NB4 (cell line): ENCODE data around the gene UBAC2.

ENCODE experiments used
- DNase-seq: peaks from one replicate; pipeline ENCODE4 v3.0.0; 2010; ENCODE audit warnings: low read depth
- H3K4me3 ChIP-seq: one replicate; pipeline ENCODE4 v1.5.1; 2011; ENCODE audit warnings: mild to moderate bottlenecking, low read depth, low read length, moderate library complexity
- MYC ChIP-seq: IDR thresholded peaks from 2 replicates; pipeline ENCODE4 v1.6.1; 2011; ENCODE audit warnings: low read depth, low read length
- POLR2A ChIP-seq: IDR thresholded peaks from 2 replicates; pipeline ENCODE4 v1.6.1; 2011; ENCODE audit warnings: mild to moderate bottlenecking; ENCODE audit not compliant: insufficient read length; ENCODE audit errors: extremely low read depth
- TF ChIP-seq, protein P1 (sequence below): IDR thresholded peaks from 2 replicates; pipeline ENCODE4 v1.6.1; 2011; ENCODE audit warnings: low read depth, low read length
- TF ChIP-seq, protein P2 (sequence below): IDR thresholded peaks from one replicate; pipeline ENCODE4 v1.5.1; 2012; ENCODE audit warnings: low read depth, low read length

The UBAC2 gene

DNA sequence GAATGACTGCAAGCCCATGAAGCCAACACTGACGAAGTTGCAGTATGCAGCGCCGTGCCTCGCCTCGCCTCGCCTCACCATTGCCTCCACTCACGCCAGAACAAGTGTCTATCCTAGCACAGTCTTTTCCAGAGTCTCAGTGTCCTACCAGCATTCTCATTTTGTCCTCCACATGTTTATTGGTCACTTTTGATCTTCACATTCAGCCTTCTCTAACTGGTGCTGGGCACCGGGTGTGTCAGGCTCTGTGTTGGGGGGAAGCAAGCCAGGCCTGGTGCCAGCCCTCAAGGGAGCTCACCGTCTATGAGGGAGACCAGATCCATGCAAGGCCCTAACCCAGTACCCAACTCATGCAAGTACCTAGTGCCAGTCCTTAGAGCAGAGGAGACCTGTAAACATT lies 176.3 kb downstream of the UBAC2 start:
- no peak overlapping the region for H3K4me3 ChIP-seq
- TF ChIP-seq POLR2A (no peak), MYC (no peak)
- TF ChIP-seq, protein P1, sequence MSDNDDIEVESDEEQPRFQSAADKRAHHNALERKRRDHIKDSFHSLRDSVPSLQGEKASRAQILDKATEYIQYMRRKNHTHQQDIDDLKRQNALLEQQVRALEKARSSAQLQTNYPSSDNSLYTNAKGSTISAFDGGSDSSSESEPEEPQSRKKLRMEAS, result no peak
- TF ChIP-seq, protein P2, sequence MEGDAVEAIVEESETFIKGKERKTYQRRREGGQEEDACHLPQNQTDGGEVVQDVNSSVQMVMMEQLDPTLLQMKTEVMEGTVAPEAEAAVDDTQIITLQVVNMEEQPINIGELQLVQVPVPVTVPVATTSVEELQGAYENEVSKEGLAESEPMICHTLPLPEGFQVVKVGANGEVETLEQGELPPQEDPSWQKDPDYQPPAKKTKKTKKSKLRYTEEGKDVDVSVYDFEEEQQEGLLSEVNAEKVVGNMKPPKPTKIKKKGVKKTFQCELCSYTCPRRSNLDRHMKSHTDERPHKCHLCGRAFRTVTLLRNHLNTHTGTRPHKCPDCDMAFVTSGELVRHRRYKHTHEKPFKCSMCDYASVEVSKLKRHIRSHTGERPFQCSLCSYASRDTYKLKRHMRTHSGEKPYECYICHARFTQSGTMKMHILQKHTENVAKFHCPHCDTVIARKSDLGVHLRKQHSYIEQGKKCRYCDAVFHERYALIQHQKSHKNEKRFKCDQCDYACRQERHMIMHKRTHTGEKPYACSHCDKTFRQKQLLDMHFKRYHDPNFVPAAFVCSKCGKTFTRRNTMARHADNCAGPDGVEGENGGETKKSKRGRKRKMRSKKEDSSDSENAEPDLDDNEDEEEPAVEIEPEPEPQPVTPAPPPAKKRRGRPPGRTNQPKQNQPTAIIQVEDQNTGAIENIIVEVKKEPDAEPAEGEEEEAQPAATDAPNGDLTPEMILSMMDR, result no peak
- DNase-seq, result no peak

DNA sequence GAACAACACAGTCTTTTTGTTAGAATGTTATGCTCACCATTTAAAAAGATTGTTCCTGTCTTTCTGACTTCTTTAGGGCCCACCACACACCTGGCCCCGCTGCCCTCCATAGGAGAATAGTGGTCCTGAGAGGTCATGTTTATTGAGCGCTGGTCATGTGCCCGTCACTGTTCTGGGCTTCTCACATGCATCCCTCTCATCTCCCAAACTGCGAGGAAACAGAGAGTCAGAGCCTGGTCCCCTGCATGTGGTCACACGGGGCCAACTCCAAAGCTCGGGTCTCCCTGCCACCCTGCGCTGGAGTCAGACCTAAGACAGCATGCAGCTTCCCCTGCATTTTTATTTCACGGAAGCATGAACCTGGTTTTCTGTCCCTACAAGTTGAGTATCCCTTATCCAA lies 177.0 kb downstream of the UBAC2 start:
- no peak overlapping the region for H3K4me3 ChIP-seq
- TF ChIP-seq, protein P2, result no peak
- TF ChIP-seq POLR2A (no peak), MYC (no peak)
- TF ChIP-seq, protein P1, result no peak
- DNase-seq, result no peak

DNA sequence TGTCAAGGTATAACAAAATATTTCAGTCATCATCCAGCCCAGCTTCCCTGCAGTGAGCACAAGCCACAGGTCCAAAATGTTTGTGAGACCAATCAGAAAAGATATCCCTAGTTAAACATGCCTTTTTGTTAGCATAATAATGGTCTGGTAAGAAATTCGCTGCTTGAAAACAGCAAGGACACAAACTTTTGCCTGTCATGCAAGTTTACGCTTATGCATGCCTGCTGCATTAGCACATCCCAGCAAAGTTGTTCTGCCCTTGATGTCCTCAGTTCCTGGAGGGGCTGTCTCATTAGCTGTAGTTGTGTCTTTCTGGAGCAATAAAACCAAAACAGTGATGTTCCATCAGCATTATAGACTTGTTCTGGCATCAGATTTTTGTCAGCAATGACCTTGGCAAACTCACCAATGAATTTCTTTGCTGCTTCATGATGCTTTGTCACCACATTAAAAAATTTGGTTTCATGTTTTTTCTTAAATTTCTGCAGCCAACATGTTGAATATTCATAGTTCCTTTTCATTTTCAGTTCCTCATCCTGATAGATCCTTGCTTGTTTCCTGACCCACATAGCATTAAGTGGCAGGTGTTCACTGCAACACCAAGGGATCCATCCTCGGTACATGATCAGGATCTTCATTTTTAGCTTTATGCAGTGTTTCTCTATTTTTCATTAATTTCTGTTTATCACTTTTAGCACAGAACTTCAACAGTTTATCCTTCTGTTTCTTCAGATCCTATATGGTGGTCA lies 178.5 kb downstream of the UBAC2 start:
- H3K4me3 ChIP-seq, result no peak overlapping the region
- no peak for DNase-seq
- no peak for TF ChIP-seq MYC
- TF ChIP-seq, protein P2, result no peak
- no peak for TF ChIP-seq POLR2A
- TF ChIP-seq, protein P1, result no peak

DNA sequence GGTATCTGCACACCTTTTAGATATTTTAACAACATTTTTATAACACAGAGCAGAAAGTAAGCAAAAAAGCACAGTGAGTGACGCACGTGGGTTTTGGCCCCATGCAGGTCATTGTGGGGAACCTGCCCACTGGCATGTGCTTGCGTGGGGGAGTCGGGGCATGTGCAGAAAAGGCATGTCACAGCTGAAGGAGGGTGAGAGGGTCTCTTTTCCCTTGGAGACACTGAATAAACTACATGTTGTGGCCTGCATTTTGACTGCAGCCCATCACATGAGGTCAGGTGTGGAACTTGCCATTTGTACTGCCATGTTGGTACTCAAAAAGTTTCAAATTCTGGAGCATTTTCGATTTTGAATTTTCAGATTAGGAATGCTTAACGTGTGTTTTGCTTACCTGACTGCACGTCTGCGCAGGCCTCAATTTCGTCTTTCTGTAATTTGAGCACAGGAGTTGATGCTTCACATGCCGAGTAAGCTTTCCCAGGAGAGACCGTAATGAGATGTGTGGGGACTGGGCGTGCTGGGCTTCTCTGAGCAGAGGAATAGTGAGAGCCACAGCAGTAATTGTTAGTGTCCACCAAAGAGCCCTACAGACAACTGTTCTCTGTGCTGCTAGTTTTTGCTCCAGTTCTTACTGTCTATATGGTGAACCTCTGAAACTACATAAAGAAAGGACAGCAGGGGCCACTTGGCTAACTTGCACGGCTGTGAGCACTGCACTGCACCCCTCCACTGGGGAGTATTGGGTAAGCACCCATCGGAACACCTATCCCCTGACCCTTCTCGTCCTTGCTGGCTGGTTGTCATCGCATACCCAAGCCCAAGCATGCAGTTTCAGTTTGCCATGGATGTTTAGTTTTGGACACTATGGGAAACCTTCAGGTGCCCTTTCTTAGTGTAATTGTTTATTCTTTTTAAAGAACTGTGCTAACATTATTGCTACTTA lies 179.5 kb downstream of the UBAC2 start:
- TF ChIP-seq MYC (no peak), POLR2A (no peak)
- TF ChIP-seq, protein P2, result no peak
- TF ChIP-seq, protein P1, result no peak
- DNase-seq, result no peak
- H3K4me3 ChIP-seq, result no peak overlapping the region

DNA sequence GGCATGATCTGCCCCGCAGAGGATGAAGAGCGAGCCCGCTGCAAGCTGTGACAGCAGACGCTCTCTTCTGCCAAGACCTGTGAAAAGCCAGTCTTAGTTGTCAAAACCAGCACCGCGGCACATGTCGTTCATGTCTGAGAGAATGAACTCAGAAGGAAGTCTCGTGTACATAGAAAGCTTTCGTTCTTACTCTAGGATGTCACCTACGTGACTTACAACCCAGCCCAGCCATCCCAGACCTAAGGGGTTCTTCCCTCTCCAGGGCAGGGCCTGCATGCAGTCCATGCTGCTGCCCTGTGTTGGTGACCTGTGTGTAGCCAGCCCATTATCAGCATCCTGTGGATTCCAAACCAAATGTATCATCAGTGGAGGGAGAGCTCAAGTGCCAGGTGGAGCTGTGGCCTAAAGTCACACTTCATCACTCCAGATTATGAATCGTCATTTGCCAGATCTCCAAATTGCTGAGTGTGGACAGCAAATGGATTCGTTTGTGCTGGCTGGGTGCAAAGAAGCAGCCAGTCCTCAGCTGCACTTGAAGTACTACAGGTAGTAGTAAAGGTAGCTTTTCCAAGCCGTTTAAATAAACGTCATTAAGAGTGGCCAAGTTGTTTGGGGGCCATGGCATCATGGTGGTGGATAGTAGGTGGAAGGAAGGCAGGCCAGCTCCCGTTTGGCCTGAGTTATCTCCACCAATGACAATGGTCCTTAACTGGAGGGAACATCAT lies 180.4 kb downstream of the UBAC2 start:
- TF ChIP-seq POLR2A, result no peak
- TF ChIP-seq, protein P1, result no peak
- no peak for TF ChIP-seq MYC
- TF ChIP-seq, protein P2, result no peak
- no peak for DNase-seq
- no peak overlapping the region for H3K4me3 ChIP-seq
